ENCODE measurements around the gene GTSE1. TPM values are rescaled to one million over a fixed set of nuclear protein-coding genes. Genes with fewer than 3 reads are reported as not detected.

The GTSE1 gene
- total and polyA plus RNA-seq, 2 of the 13 experiments (the other 11 are each of a cell fraction or from before 2014, with no cell fraction given), result 10.7 to 13.5 TPM

GRCh38 chr22:46267431-46268279 lies 29.0 kb upstream of the GTSE1 start, which contains the start of gene TTC38 (continued):
- TF ChIP-seq IKZF5 (CRISPR knock-in tag; IDR thresholded peaks at IDR 0.05) (no peak), ZNF143 (CRISPR knock-in tag; IDR thresholded peaks at IDR 0.05) (peak; percentile 53), ZNF362 (CRISPR knock-in tag; IDR thresholded peaks at IDR 0.05; ENCODE audit: borderline replicate concordance) (0 out of 2 replicates have a peak, but pooled peaks have one; percentile 28), IKZF1 (IDR thresholded peaks at IDR 0.05) (no peak), CHD2 (IDR thresholded peaks at IDR 0.05; ENCODE audit: low read depth, low read length) (no peak), PCBP1 (IDR thresholded peaks at IDR 0.05; ENCODE audit: borderline replicate concordance, low read depth, low read length) (no peak), DBP (CRISPR knock-in tag; IDR thresholded peaks at IDR 0.05; ENCODE audit: not compliant biosample characterization) (no peak), NCOA2 (CRISPR knock-in tag; IDR thresholded peaks at IDR 0.05) (peak; percentile 46; the same call in 1 of the 2 replicates), AGO2 (optimal IDR thresholded peaks at IDR 0.05; ENCODE audit: low read depth, low read length) (peak; percentile 66), ZNF253 (CRISPR knock-in tag; IDR thresholded peaks at IDR 0.05; ENCODE audit: borderline replicate concordance) (peak; percentile 74; the same call in 1 of the 2 replicates), SMYD3 (CRISPR knock-in tag; IDR thresholded peaks at IDR 0.05) (no peak; the same call in 1 of the 2 replicates), ZNF275 (CRISPR knock-in tag; IDR thresholded peaks at IDR 0.05; ENCODE audit: borderline replicate concordance) (peak; percentile 41; the same call in 1 of the 2 replicates), ZNF547 (CRISPR knock-in tag; IDR thresholded peaks at IDR 0.05) (peak; percentile 64), ZNF841 (CRISPR knock-in tag; IDR thresholded peaks at IDR 0.05; ENCODE audit: borderline replicate concordance) (no peak), PBX2 (CRISPR knock-in tag; IDR thresholded peaks at IDR 0.05) (no peak), ZGPAT (CRISPR knock-in tag; IDR thresholded peaks at IDR 0.05) (peak; percentile 78), ZNF788 (CRISPR knock-in tag; IDR thresholded peaks at IDR 0.05; ENCODE audit: borderline replicate concordance) (peak; percentile 76; the same call in 1 of the 2 replicates), NCOR1 (IDR thresholded peaks at IDR 0.05; ENCODE audit: borderline replicate concordance, low read length) (peak; percentile 57; the same call in 1 of the 2 replicates)

All from HepG2 (cell line).